ENCODE measurements around the gene WRAP53. TPM values are rescaled to one million over a fixed set of nuclear protein-coding genes. Genes with fewer than 3 reads are reported as not detected.
A peak's percentile ranks its signal among the peaks of the same experiment; 100 is the strongest.

WRAP53 gene
- total and polyA plus RNA-seq, 3 donors from 2014 or later = 10.5 to 12.0 (median 11.3) TPM

- H3K27ac ChIP-seq = no peak overlapping the region
- H3K27me3 ChIP-seq = no peaks in the 10 kb centered on the region
- no peaks in the 10 kb centered on the region for H3K9me3 ChIP-seq
- H3K4me3 ChIP-seq = no peak overlapping the region
- no peaks in the 10 kb centered on the region for H3K36me3 ChIP-seq (ENCODE audit: low read depth, missing control alignments)
- no peak for DNase-seq
- H3K4me1 ChIP-seq = peaks cover 12% of the 10 kb centered on the region
- intact Hi-C loops (cut with DNase I; ENCODE audit: low total_unique reads) = no loop called here
- TF ChIP-seq CTCF (IDR thresholded peaks at IDR 0.05) (no peak), POLR2A (IDR thresholded peaks at IDR 0.05) (no peak)
- WGBS, 2 donors = 68 to 83% methylated on average over 4 of the region's 4 CpGs
Observed at GRCh38 chr17:7647018-7647417, 41.3 kb upstream of the WRAP53 start.

- peak within 1 kb of the TSS; percentile 51 to 70 for H3K4me3 ChIP-seq
- peak within 1 kb of the TSS; percentile 66 to 72 for H3K27ac ChIP-seq
- H3K36me3 ChIP-seq (ENCODE audit: low read depth, missing control alignments) = no peaks in the 10 kb centered on the region
- DNase-seq = peak; percentile 88
- 0 to 2% methylated on average over 20 to 27 of the region's 34 CpGs for WGBS, 2 donors
- no peaks in the 10 kb centered on the region for H3K27me3 ChIP-seq
- intact Hi-C loops (cut with DNase I; ENCODE audit: low total_unique reads) = no loop called here
- no peak for TF ChIP-seq CTCF (IDR thresholded peaks at IDR 0.05)
- TF ChIP-seq POLR2A (IDR thresholded peaks at IDR 0.05) = no peak
- H3K4me1 ChIP-seq = peaks cover 12% of the 10 kb centered on the region
- H3K9me3 ChIP-seq = no peaks in the 10 kb centered on the region
Observed at GRCh38 chr17:7650509-7651096, 37.7 kb upstream of the WRAP53 start, which contains the start of gene ATP1B2. ATP1B2 (plus strand) TSS chr17:7650926; CDS start chr17:7651519, 593 bp downstream.

DNA sequence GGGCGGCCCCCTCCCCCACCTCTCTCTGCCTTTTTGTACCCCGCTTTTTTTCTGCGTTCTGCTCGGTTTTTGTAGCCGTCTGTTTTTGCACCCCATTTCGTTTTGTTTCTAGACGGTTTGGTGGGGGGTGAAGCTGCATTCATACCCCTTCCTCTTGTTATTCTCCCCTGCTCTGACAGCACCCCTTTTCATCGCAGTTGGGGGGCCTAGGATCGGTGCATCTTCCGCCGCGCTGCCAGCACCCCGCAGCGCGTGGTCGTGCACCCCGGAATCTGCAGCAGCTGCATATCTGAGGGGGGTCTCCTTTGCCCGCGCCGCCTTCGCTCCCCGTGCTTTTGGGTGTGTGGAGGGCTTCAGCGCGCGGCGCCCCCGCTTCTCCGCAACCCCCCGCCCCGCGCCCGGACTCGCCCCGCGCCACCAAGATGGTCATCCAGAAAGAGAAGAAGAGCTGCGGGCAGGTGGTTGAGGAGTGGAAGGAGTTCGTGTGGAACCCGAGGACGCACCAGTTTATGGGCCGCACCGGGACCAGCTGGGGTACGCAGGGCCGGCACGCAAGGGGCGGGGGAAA, 37.1 kb upstream of the WRAP53 start:
- no peaks in the 10 kb centered on the region for H3K9me3 ChIP-seq
- no peak for DNase-seq
- H3K4me3 ChIP-seq = peak overlapping the region; percentile 51 to 70
- peak overlapping the region; percentile 66 to 72 for H3K27ac ChIP-seq
- TF ChIP-seq POLR2A (IDR thresholded peaks at IDR 0.05) = no peak
- no peak for TF ChIP-seq CTCF (IDR thresholded peaks at IDR 0.05)
- intact Hi-C loops (cut with DNase I; ENCODE audit: low total_unique reads) = no loop called here
- 1 to 2% methylated on average over 20 to 45 of the region's 45 CpGs for WGBS, 2 donors
- H3K4me1 ChIP-seq = peaks cover 12% of the 10 kb centered on the region
- no peaks in the 10 kb centered on the region for H3K36me3 ChIP-seq (ENCODE audit: low read depth, missing control alignments)
- no peaks in the 10 kb centered on the region for H3K27me3 ChIP-seq

DNA sequence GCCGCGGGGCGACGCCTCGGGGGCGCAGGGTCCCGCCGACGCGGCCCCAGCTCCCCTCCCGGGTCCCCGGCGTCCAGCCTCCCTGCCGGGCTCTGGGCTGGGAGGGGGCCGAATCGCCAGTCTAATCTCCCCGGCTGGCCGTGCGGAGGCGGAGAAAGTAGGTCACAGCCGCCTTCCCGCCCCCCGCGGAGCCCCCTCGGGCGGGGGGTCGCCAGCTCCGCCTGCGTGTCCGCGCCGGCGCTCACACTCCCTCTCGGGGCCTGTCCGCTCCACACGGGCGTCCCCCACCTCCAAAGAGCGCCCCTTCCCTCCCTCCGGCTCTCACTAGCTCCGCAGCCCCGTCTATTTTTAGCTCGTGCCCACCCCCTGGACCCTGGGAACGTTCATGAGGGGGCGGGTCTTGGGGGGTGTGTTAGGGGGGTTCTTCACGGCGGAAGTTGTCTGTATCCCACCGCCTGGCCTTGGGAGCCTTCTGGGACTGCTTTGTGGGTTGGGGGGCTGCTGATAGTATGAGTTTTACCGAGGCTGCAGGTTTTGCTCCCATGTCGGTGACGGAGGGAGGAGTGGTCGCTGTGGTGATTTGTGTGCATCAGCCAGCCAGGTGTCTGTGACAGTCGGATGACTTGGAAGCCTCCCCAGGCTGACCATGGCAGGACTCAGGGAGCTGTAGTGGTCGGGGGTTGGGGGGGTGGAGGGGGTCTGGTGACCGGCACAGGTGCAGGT, 36.5 kb upstream of the WRAP53 start:
- Histone ChIP-seq H3K9me3 (no peaks in the 10 kb centered on the region), H3K4me1 (peaks cover 12% of the 10 kb centered on the region), H3K27me3 (no peaks in the 10 kb centered on the region), H3K27ac (peak overlapping the region; percentile 66 to 72), H3K4me3 (peak overlapping the region; percentile 51 to 70), H3K36me3 (ENCODE audit: low read depth, missing control alignments) (no peaks in the 10 kb centered on the region)
- 8 to 25% methylated on average over 6 to 29 of the region's 54 CpGs for WGBS, 2 donors
- intact Hi-C loops (cut with DNase I; ENCODE audit: low total_unique reads) = no loop called here
- TF ChIP-seq CTCF (IDR thresholded peaks at IDR 0.05) (no peak), POLR2A (IDR thresholded peaks at IDR 0.05) (no peak)
- peak; percentile 37 for DNase-seq
